Omental fat pad (tissue), 4 donors: ENCODE measurements around the gene ARFGEF3. TPM values are rescaled to one million over a fixed set of nuclear protein-coding genes. Genes with fewer than 3 reads are reported as not detected.

Source experiments
- ATAC-seq: fragments of 150-250 bp; one replicate; pipeline ENCODE4 v1.9.1; 2016; ENCODE audit warnings: mild to moderate bottlenecking, moderate library complexity; ENCODE audit not compliant: low FRiP score
- DNase-seq: peaks from one replicate; pipeline ENCODE4 v3.0.0-alpha.2; 2019; ENCODE audit warnings: low spot score
- total RNA-seq, 4 donors: library from RNA; depleted of rRNA; stranded (reverse); fragments of >200 nt; gene quantifications; one replicate each; pipeline ENCODE4 v1.1.0, GENCODE V29; 2016
- TF ChIP-seq, protein P1 (sequence below), 3 donors: fragments of 450-650 bp; IDR thresholded peaks; one replicate each; pipeline ENCODE4 v1.5.1; 2016 to 2017; ENCODE audit warnings: antibody characterized with exemption in 3 of 3, mild to moderate bottlenecking in 3 of 3, moderate library complexity in 2 of 3

Gene ARFGEF3
- total RNA-seq, 4 donors from 2014 or later, result 4.3 to 12.7 (median 6.8) TPM

DNA sequence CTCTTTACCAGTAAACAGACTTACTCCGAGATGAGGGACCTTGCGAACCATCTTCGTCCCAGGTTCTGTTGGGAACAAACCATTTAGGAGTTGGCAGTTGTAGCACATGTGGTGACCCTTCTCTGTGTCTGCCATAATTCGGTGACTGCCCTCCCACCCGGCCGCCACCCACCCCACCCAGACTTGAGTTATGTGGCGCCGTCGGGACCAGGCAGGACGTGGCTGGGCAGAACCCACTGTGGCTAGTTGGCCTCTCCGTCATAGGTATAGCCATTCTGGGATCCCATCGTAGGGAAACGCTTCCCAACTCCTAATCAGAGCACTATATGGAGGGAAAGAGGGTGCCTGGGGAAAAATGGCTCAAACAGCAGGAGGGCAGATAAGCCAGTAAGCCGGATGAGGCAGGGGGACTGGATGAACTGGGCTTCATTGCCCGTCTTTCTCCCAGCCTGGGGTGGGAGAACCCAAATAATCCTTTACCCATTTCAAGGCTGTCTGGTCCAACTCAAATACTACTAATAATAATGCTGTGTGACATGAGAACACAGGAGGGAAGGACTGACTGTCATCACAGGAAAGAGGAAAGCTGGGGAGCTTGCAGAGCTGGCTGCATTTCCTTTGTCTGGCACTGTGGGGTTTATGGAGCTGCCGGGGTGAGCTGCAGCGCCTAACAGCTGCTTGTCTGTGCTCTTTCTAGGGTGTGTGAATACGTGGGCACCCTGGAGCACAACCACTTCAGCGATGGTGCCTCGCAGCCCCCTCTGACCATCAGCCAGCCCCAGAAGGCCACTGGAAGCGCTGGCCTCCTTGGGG is 129.5 kb downstream of the ARFGEF3 start:
- ATAC-seq, result no peak
- DNase-seq, result no peak
- TF ChIP-seq, protein P1, sequence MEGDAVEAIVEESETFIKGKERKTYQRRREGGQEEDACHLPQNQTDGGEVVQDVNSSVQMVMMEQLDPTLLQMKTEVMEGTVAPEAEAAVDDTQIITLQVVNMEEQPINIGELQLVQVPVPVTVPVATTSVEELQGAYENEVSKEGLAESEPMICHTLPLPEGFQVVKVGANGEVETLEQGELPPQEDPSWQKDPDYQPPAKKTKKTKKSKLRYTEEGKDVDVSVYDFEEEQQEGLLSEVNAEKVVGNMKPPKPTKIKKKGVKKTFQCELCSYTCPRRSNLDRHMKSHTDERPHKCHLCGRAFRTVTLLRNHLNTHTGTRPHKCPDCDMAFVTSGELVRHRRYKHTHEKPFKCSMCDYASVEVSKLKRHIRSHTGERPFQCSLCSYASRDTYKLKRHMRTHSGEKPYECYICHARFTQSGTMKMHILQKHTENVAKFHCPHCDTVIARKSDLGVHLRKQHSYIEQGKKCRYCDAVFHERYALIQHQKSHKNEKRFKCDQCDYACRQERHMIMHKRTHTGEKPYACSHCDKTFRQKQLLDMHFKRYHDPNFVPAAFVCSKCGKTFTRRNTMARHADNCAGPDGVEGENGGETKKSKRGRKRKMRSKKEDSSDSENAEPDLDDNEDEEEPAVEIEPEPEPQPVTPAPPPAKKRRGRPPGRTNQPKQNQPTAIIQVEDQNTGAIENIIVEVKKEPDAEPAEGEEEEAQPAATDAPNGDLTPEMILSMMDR (IDR thresholded peaks at IDR 0.05), result no peak

DNA sequence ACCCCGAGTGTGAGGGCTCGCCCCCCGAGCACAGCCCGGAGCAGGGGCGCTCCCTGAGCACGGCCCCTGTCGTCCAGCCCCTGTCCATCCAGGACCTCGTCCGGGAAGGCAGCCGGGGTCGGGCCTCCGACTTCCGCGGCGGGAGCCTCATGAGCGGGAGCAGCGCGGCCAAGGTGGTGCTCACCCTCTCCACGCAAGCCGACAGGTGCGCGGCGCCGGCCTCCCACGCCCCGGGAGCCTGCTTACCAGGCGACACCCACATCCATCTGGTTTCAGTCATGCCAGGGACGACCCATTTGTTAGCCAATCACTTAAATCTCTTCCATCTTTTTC is 130.1 kb downstream of the ARFGEF3 start:
- TF ChIP-seq, protein P1 (IDR thresholded peaks at IDR 0.05), result no peak
- ATAC-seq (no peak), DNase-seq (no peak)

DNA sequence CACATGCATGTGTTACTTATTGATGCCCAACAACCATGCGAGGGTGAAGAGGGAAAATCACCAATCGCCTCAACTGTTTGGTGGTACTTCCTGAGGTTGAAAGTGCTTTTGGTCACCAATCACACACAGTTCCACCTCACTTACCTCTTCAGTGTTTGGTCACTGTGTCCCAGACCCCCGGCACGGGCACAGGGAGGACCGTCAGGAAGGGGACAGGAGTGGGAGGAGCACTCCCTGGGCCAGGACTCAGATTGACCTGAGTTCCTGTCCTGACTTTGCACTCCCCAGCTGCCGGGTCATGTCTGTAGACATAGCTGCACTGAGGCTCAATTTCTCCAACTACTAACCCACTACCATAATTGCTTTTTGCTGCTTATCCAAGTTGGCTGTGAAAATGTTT is 130.7 kb downstream of the ARFGEF3 start:
- TF ChIP-seq, protein P1 (IDR thresholded peaks at IDR 0.05), result no peak
- ATAC-seq, result no peak
- DNase-seq, result no peak

DNA sequence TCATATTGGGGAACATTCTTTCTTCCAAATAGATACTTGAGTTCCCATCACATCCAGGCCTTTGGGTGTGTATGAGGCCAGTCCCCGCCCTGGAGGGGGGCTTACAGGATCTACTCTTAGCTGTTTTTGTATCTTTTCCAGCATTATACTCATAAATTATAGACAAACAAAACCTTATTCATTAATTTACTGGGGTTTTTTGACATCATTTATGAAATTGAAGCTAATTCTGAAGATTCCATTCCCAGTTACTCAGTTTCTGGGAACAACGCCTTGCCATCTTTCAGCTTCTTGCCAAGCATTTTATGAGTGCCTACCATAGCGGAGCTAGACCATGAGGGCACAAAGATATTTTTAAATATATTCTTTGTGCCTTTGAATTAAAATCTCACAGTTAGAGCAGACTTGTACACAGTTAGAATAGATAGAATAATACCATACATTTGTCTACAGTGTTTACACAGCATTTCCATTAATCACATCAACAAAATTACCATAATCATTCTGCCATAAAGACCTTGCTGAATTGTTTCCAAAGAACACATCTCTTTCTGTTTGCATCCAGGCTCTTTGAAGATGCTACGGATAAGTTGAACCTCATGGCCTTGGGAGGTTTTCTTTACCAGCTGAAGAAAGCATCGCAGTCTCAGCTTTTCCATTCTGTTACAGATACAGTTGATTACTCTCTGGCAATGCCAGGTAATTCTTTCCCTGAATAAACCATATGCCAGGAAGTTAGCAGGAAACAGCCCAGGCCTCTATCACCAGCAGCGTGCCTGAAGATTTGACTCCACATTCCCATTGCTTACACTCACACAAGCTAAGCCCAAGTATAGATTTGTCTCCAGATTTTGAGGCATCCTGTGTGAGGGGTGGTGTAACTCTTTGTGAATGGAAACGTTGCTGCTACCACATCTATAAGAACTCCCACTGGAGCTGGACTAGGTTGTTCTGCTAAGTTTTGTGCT is 132.0 kb downstream of the ARFGEF3 start:
- TF ChIP-seq, protein P1 (IDR thresholded peaks at IDR 0.05), result no peak
- no peak for ATAC-seq
- no peak for DNase-seq

DNA sequence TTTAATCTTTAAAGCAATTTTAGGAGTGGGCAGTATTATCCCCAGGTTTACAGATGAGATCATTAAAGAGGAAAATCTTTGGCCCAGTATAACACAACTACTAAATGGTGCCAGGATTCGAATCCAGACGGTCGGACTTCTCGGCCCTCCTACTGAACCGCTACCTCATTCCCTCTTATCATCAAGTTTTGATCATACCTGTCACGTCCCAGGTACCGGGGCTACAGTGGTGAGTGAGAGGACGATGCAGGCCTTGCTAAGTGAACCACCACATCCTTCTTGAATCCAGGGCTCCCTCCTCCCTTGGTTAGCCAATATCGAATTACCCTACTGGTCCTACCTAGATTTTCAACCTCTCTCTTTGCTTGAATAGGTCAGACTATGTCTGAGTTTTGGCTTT is 134.6 kb downstream of the ARFGEF3 start:
- ATAC-seq, result no peak
- no peak for DNase-seq
- TF ChIP-seq, protein P1 (IDR thresholded peaks at IDR 0.05), result no peak

DNA sequence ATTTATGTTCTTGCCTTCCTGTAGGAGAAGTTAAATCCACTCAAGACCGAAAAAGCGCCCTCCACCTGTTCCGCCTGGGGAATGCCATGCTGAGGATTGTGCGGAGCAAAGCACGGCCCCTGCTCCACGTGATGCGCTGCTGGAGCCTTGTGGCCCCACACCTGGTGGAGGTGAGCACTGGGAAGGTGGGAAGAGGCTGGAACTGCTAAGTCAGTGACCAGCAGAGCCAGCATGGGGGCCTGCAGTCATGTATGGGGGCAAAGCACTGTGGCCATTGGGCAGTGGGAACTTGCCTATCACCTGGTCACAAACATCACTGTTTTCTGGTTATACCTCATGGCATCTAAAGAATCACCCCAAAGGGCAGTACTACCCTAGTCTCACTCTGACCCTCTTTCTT is 135.0 kb downstream of the ARFGEF3 start:
- no peak for DNase-seq
- ATAC-seq, result no peak
- TF ChIP-seq, protein P1 (IDR thresholded peaks at IDR 0.05), result no peak
